ENCODE data around the gene PPIH.

Gene PPIH

DNA sequence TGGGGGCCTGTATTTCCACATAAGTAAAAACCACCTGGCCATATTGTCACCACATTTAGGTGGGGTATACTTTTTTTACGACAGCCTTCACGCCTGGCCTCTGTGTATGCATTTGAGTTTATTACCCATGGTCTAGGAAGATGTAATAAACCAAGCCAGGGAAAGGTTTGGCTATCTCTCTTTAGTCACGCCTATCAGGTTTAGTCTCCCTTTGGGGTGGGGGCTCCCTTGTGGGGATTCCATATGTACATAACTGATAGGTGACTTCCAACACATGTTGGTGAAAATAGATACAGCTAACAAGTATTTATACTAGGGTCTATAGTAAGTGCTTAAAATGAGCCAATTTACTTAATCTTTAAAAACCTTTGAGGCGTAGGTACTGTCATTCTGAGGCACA is 28.2 kb downstream of the PPIH start (continued):
- TF ChIP-seq ZNF138 (tag by site-specific recombination; IDR thresholded peaks at IDR 0.05; ENCODE audit: borderline replicate concordance) (no peak), GLIS1 (tag by site-specific recombination; IDR thresholded peaks at IDR 0.05) (peak; percentile 47; the same call in 1 of the 2 replicates), FEZF1 (tag by site-specific recombination; IDR thresholded peaks at IDR 0.05) (no peak), ZEB2 (tag by site-specific recombination; IDR thresholded peaks at IDR 0.05) (no peak)

DNA sequence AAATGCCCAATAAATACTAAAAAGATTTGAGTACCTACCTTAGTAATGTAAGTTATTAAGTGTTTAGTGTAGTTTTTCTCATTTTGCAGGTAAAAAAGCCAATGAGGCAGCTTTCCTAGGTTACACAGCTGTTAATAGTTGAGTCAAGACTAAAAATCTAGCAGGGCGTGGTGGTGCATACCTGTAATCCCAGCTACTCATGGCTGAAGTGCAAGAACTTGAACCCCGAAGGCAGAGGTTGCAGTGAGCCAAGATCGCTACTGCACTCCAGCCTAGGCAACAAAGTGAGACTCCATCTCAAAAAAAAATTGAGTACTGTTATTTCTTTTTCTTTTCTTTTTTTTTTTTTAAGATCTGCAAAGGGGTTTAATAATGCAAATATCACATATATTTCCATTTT is 31.7 kb downstream of the PPIH start:
- POLR2A ChIA-PET, result interaction anchor here (1.6 to 2.9 kb wide), 2 partner anchors 8 to 77 kb away, joined by 5 to 19 read pairs; partner anchors contain the start of genes C1orf50, P3H1 and YBX1
- peaks cover 3 to 82% of the 10 kb centered on the region in 2 experiments; a peak in 2 of 3 replicates for H3K36me3 ChIP-seq (ENCODE audit: control insufficient read depth in 2 of 2, insufficient read depth in 1 of 2, low read length in 2 of 2)
- TF ChIP-seq, protein P1, sequence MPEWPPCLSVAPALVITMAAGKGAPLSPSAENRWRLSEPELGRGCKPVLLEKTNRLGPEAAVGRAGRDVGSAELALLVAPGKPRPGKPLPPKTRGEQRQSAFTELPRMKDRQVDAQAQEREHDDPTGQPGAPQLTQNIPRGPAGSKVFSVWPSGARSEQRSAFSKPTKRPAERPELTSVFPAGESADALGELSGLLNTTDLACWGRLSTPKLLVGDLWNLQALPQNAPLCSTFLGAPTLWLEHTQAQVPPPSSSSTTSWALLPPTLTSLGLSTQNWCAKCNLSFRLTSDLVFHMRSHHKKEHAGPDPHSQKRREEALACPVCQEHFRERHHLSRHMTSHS (tag by site-specific recombination; IDR thresholded peaks at IDR 0.05), result no peak
- TF ChIP-seq ZNF548 (tag by site-specific recombination; IDR thresholded peaks at IDR 0.05) (no peak), KLF10 (tag by site-specific recombination; IDR thresholded peaks at IDR 0.05) (no peak), ZNF792 (tag by site-specific recombination; IDR thresholded peaks at IDR 0.05) (no peak), ZNF335 (tag by site-specific recombination; conservative IDR thresholded peaks at IDR 0.05) (no peak), ZNF174 (tag by site-specific recombination; IDR thresholded peaks at IDR 0.05) (no peak), ZEB2 (tag by site-specific recombination; IDR thresholded peaks at IDR 0.05) (no peak), RBAK (tag by site-specific recombination; IDR thresholded peaks at IDR 0.05) (no peak), ZNF585B (tag by site-specific recombination; IDR thresholded peaks at IDR 0.05) (no peak), ZNF670 (tag by site-specific recombination; IDR thresholded peaks at IDR 0.05; ENCODE audit: low read depth) (no peak), ZNF311 (tag by site-specific recombination; IDR thresholded peaks at IDR 0.05; ENCODE audit: borderline replicate concordance) (no peak), ZNF555 (tag by site-specific recombination; conservative IDR thresholded peaks at IDR 0.05) (no peak), GLI4 (tag by site-specific recombination; IDR thresholded peaks at IDR 0.05) (no peak)
- TF ChIP-seq, protein P2, sequence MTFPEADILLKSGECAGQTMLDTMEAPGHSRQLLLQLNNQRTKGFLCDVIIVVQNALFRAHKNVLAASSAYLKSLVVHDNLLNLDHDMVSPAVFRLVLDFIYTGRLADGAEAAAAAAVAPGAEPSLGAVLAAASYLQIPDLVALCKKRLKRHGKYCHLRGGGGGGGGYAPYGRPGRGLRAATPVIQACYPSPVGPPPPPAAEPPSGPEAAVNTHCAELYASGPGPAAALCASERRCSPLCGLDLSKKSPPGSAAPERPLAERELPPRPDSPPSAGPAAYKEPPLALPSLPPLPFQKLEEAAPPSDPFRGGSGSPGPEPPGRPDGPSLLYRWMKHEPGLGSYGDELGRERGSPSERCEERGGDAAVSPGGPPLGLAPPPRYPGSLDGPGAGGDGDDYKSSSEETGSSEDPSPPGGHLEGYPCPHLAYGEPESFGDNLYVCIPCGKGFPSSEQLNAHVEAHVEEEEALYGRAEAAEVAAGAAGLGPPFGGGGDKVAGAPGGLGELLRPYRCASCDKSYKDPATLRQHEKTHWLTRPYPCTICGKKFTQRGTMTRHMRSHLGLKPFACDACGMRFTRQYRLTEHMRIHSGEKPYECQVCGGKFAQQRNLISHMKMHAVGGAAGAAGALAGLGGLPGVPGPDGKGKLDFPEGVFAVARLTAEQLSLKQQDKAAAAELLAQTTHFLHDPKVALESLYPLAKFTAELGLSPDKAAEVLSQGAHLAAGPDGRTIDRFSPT (tag by site-specific recombination; IDR thresholded peaks at IDR 0.05), result no peak
- TF ChIP-seq, protein P3, sequence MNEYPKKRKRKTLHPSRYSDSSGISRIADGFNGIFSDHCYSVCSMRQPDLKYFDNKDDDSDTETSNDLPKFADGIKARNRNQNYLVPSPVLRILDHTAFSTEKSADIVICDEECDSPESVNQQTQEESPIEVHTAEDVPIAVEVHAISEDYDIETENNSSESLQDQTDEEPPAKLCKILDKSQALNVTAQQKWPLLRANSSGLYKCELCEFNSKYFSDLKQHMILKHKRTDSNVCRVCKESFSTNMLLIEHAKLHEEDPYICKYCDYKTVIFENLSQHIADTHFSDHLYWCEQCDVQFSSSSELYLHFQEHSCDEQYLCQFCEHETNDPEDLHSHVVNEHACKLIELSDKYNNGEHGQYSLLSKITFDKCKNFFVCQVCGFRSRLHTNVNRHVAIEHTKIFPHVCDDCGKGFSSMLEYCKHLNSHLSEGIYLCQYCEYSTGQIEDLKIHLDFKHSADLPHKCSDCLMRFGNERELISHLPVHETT (tag by site-specific recombination; IDR thresholded peaks at IDR 0.05), result no peak
- TF ChIP-seq, protein P4, sequence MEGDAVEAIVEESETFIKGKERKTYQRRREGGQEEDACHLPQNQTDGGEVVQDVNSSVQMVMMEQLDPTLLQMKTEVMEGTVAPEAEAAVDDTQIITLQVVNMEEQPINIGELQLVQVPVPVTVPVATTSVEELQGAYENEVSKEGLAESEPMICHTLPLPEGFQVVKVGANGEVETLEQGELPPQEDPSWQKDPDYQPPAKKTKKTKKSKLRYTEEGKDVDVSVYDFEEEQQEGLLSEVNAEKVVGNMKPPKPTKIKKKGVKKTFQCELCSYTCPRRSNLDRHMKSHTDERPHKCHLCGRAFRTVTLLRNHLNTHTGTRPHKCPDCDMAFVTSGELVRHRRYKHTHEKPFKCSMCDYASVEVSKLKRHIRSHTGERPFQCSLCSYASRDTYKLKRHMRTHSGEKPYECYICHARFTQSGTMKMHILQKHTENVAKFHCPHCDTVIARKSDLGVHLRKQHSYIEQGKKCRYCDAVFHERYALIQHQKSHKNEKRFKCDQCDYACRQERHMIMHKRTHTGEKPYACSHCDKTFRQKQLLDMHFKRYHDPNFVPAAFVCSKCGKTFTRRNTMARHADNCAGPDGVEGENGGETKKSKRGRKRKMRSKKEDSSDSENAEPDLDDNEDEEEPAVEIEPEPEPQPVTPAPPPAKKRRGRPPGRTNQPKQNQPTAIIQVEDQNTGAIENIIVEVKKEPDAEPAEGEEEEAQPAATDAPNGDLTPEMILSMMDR (tag by site-specific recombination; IDR thresholded peaks at IDR 0.05), result no peak
- TF ChIP-seq, protein P5, sequence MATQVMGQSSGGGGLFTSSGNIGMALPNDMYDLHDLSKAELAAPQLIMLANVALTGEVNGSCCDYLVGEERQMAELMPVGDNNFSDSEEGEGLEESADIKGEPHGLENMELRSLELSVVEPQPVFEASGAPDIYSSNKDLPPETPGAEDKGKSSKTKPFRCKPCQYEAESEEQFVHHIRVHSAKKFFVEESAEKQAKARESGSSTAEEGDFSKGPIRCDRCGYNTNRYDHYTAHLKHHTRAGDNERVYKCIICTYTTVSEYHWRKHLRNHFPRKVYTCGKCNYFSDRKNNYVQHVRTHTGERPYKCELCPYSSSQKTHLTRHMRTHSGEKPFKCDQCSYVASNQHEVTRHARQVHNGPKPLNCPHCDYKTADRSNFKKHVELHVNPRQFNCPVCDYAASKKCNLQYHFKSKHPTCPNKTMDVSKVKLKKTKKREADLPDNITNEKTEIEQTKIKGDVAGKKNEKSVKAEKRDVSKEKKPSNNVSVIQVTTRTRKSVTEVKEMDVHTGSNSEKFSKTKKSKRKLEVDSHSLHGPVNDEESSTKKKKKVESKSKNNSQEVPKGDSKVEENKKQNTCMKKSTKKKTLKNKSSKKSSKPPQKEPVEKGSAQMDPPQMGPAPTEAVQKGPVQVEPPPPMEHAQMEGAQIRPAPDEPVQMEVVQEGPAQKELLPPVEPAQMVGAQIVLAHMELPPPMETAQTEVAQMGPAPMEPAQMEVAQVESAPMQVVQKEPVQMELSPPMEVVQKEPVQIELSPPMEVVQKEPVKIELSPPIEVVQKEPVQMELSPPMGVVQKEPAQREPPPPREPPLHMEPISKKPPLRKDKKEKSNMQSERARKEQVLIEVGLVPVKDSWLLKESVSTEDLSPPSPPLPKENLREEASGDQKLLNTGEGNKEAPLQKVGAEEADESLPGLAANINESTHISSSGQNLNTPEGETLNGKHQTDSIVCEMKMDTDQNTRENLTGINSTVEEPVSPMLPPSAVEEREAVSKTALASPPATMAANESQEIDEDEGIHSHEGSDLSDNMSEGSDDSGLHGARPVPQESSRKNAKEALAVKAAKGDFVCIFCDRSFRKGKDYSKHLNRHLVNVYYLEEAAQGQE (tag by site-specific recombination; IDR thresholded peaks at IDR 0.05), result no peak
- TF ChIP-seq, protein P6, sequence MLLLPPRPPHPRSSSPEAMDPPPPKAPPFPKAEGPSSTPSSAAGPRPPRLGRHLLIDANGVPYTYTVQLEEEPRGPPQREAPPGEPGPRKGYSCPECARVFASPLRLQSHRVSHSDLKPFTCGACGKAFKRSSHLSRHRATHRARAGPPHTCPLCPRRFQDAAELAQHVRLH (tag by site-specific recombination; IDR thresholded peaks at IDR 0.05), result no peak
- TF ChIP-seq, protein P7, sequence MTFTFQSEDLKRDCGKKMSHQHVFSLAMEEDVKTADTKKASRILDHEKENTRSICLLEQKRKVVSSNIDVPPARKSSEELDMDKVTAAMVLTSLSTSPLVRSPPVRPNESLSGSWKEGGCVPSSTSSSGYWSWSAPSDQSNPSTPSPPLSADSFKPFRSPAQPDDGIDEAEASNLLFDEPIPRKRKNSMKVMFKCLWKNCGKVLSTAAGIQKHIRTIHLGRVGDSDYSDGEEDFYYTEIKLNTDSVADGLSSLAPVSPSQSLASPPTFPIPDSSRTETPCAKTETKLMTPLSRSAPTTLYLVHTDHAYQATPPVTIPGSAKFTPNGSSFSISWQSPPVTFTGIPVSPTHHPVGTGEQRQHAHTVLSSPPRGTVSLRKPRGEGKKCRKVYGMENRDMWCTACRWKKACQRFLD (tag by site-specific recombination; IDR thresholded peaks at IDR 0.05), result no peak
- no peak overlapping the region for H3K27ac ChIP-seq (ENCODE audit: extremely low read depth, low read depth, low read length)
- CTCF ChIA-PET, result no interaction called here
- no peak overlapping the region for H3K4me3 ChIP-seq (ENCODE audit: low read depth, low read length)
- no peaks in the 10 kb centered on the region for H3K9me3 ChIP-seq (ENCODE audit: control insufficient read depth, insufficient read depth, low read depth, low read length)
- H3K4me1 ChIP-seq (ENCODE audit: control insufficient read depth, insufficient read depth, low read length), result peaks cover 30% of the 10 kb centered on the region
